ENCODE data around the gene S100A6.
"Not testable (repeated sequence)": the region's sequence is repeated elsewhere in the genome, so short reads cannot be mapped to it uniquely, and the experiment has no call there.

The S100A6 gene

GRCh38 chr1:153535242-153536011, at the start of gene S100A6:
Gene S100A6 (minus strand): TSS chr1:153535991. CDS start chr1:153535339, 652 bp downstream.
- no peaks in the 10 kb centered on the region for H3K79me2 ChIP-seq (ENCODE audit: insufficient read depth, low read length)
- peaks cover 8% of the 10 kb centered on the region for H3K4me1 ChIP-seq (ENCODE audit: insufficient read depth, low read length, severe bottlenecking)
- H3K27me3 ChIP-seq (ENCODE audit: insufficient read depth, low read length), result no peaks in the 10 kb centered on the region
- H3K9ac ChIP-seq (ENCODE audit: low read length), result peak within 1 kb of the TSS; percentile 32; the same call in 1 of the 2 replicates
- peak within 1 kb of the TSS; percentile 56 for H3K4me3 ChIP-seq (ENCODE audit: low read depth, low read length, poor library complexity, severe bottlenecking)
- no peaks in the 10 kb centered on the region for H4K20me1 ChIP-seq (ENCODE audit: insufficient read depth, low read length)
- H3K36me3 ChIP-seq (ENCODE audit: insufficient read depth, low read length), result no peaks in the 10 kb centered on the region
- H3K27ac ChIP-seq (ENCODE audit: low read depth, low read length, poor library complexity, severe bottlenecking), result no peak within 1 kb of the TSS
- no peaks in the 10 kb centered on the region for H3K9me2 ChIP-seq (ENCODE audit: low read depth, low read length)
- H2AFZ ChIP-seq (ENCODE audit: low read length), result no peak within 1 kb of the TSS
- peak within 1 kb of the TSS; percentile 81 for H3K4me2 ChIP-seq (ENCODE audit: low read length)
- no peaks in the 10 kb centered on the region for H3K9me3 ChIP-seq (ENCODE audit: low read length)
- no peaks in the 10 kb centered on the region for H3F3A ChIP-seq (ENCODE audit: insufficient read depth, low read length)
- TF ChIP-seq, protein P1, sequence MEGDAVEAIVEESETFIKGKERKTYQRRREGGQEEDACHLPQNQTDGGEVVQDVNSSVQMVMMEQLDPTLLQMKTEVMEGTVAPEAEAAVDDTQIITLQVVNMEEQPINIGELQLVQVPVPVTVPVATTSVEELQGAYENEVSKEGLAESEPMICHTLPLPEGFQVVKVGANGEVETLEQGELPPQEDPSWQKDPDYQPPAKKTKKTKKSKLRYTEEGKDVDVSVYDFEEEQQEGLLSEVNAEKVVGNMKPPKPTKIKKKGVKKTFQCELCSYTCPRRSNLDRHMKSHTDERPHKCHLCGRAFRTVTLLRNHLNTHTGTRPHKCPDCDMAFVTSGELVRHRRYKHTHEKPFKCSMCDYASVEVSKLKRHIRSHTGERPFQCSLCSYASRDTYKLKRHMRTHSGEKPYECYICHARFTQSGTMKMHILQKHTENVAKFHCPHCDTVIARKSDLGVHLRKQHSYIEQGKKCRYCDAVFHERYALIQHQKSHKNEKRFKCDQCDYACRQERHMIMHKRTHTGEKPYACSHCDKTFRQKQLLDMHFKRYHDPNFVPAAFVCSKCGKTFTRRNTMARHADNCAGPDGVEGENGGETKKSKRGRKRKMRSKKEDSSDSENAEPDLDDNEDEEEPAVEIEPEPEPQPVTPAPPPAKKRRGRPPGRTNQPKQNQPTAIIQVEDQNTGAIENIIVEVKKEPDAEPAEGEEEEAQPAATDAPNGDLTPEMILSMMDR (IDR thresholded peaks at IDR 0.05; ENCODE audit: low read length), result no peak
- no peak for TF ChIP-seq EZH2 (IDR thresholded peaks at IDR 0.05; ENCODE audit: borderline replicate concordance, low read length)

DNA sequence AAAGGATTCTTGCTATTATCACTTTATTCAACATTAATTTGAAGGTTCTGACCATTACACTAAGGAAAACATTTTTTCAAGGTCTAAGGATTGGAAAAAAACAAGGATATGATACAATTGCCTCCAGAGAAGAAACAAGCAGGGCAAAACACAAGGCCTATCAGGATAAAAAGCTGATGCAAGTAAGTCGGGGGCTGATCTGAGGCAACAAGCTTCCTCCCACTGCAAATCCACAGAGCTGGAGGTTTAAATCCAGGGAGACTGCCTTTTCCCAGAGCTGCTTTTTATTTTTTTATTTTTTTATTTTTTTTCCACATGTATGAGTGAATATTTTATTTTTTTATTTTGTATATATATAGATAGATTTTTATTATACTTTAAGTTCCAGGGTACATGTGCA, 49.2 kb upstream of the S100A6 start:
- Histone ChIP-seq H3K4me3 (ENCODE audit: low read depth, low read length, poor library complexity, severe bottlenecking) (no peak overlapping the region), H3K4me1 (ENCODE audit: insufficient read depth, low read length, severe bottlenecking) (no peaks in the 10 kb centered on the region), H2AFZ (ENCODE audit: low read length) (no peak overlapping the region), H3K27me3 (ENCODE audit: insufficient read depth, low read length) (no peaks in the 10 kb centered on the region), H3K4me2 (ENCODE audit: low read length) (no peak overlapping the region), H3K9ac (ENCODE audit: low read length) (no peak overlapping the region), H3F3A (ENCODE audit: insufficient read depth, low read length) (no peaks in the 10 kb centered on the region), H3K36me3 (ENCODE audit: insufficient read depth, low read length) (no peaks in the 10 kb centered on the region), H3K9me2 (ENCODE audit: low read depth, low read length) (no peaks in the 10 kb centered on the region; the same call in 1 of the 2 replicates), H4K20me1 (ENCODE audit: insufficient read depth, low read length) (no peaks in the 10 kb centered on the region), H3K9me3 (ENCODE audit: low read length) (no peaks in the 10 kb centered on the region), H3K27ac (ENCODE audit: low read depth, low read length, poor library complexity, severe bottlenecking) (no peak overlapping the region), H3K79me2 (ENCODE audit: insufficient read depth, low read length) (no peaks in the 10 kb centered on the region)
- TF ChIP-seq, protein P1 (IDR thresholded peaks at IDR 0.05; ENCODE audit: low read length), result no peak
- no peak for TF ChIP-seq EZH2 (IDR thresholded peaks at IDR 0.05; ENCODE audit: borderline replicate concordance, low read length)

GRCh38 chr1:153583976-153584375, 48.2 kb upstream of the S100A6 start:
- no peaks in the 10 kb centered on the region; the same call in 1 of the 2 replicates for H3K9me2 ChIP-seq (ENCODE audit: low read depth, low read length)
- no peaks in the 10 kb centered on the region for H4K20me1 ChIP-seq (ENCODE audit: insufficient read depth, low read length)
- H3K36me3 ChIP-seq (ENCODE audit: insufficient read depth, low read length), result no peaks in the 10 kb centered on the region
- no peak overlapping the region for H2AFZ ChIP-seq (ENCODE audit: low read length)
- no peaks in the 10 kb centered on the region for H3F3A ChIP-seq (ENCODE audit: insufficient read depth, low read length)
- H3K27ac ChIP-seq (ENCODE audit: low read depth, low read length, poor library complexity, severe bottlenecking), result no peak overlapping the region
- H3K4me3 ChIP-seq (ENCODE audit: low read depth, low read length, poor library complexity, severe bottlenecking), result no peak overlapping the region
- no peak overlapping the region for H3K4me2 ChIP-seq (ENCODE audit: low read length)
- TF ChIP-seq, protein P1 (IDR thresholded peaks at IDR 0.05; ENCODE audit: low read length), result no peak
- no peak for TF ChIP-seq EZH2 (IDR thresholded peaks at IDR 0.05; ENCODE audit: borderline replicate concordance, low read length)
- no peaks in the 10 kb centered on the region for H3K4me1 ChIP-seq (ENCODE audit: insufficient read depth, low read length, severe bottlenecking)
- H3K79me2 ChIP-seq (ENCODE audit: insufficient read depth, low read length), result no peaks in the 10 kb centered on the region
- no peaks in the 10 kb centered on the region for H3K27me3 ChIP-seq (ENCODE audit: insufficient read depth, low read length)
- H3K9me3 ChIP-seq (ENCODE audit: low read length), result no peaks in the 10 kb centered on the region
- no peak overlapping the region for H3K9ac ChIP-seq (ENCODE audit: low read length)

GRCh38 chr1:153583514-153583913, 47.7 kb upstream of the S100A6 start:
- not testable (repeated sequence) for H2AFZ ChIP-seq (ENCODE audit: low read length); H3K4me1 ChIP-seq (ENCODE audit: insufficient read depth, low read length, severe bottlenecking); H3F3A ChIP-seq (ENCODE audit: insufficient read depth, low read length); H3K9ac ChIP-seq (ENCODE audit: low read length); H3K4me3 ChIP-seq (ENCODE audit: low read depth, low read length, poor library complexity, severe bottlenecking); H3K79me2 ChIP-seq (ENCODE audit: insufficient read depth, low read length); H3K9me3 ChIP-seq (ENCODE audit: low read length); H4K20me1 ChIP-seq (ENCODE audit: insufficient read depth, low read length); H3K9me2 ChIP-seq (ENCODE audit: low read depth, low read length); H3K27ac ChIP-seq (ENCODE audit: low read depth, low read length, poor library complexity, severe bottlenecking); H3K36me3 ChIP-seq (ENCODE audit: insufficient read depth, low read length); H3K27me3 ChIP-seq (ENCODE audit: insufficient read depth, low read length); H3K4me2 ChIP-seq (ENCODE audit: low read length)

DNA sequence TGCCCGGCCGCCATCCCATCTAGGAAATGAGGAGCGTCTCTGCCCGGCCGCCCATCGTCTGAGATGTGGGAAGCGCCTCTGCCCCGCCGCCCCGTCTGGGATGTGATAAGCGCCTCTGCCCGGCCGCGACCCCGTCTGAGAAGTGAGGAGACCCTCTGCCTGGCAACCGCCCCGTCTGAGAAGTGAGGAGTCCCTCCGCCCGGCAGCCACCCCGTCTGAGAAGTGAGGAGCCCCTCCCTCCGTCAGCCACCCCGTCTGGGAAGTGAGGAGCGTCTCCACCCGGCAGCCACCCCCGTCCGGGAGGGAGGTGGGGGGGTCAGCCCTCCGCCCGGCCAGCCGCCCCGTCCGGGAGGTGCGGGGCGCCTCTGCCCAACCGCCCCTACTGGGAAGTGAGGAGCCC, 47.0 kb upstream of the S100A6 start:
- H3K27ac ChIP-seq (ENCODE audit: low read depth, low read length, poor library complexity, severe bottlenecking); H3K9me2 ChIP-seq (ENCODE audit: low read depth, low read length); H3K9me3 ChIP-seq (ENCODE audit: low read length); H3K4me3 ChIP-seq (ENCODE audit: low read depth, low read length, poor library complexity, severe bottlenecking); H3K27me3 ChIP-seq (ENCODE audit: insufficient read depth, low read length); H3K4me1 ChIP-seq (ENCODE audit: insufficient read depth, low read length, severe bottlenecking); H3K79me2 ChIP-seq (ENCODE audit: insufficient read depth, low read length); H3K4me2 ChIP-seq (ENCODE audit: low read length); H4K20me1 ChIP-seq (ENCODE audit: insufficient read depth, low read length); H2AFZ ChIP-seq (ENCODE audit: low read length); H3F3A ChIP-seq (ENCODE audit: insufficient read depth, low read length); H3K9ac ChIP-seq (ENCODE audit: low read length); H3K36me3 ChIP-seq (ENCODE audit: insufficient read depth, low read length): not testable (repeated sequence)
